Neural cell (in vitro differentiated cells): ENCODE data around the gene AMPH. TPM values are rescaled to one million over a fixed set of nuclear protein-coding genes. Genes with fewer than 3 reads are reported as not detected.

Experiments used
- H2AFZ ChIP-seq: fragments of 200-600, 300-800 bp; sonication (generic), shearing (Covaris generic); 2 replicates; pipeline ENCODE4 v1.6.0; 2014; ENCODE audit warnings: low read depth, mild to moderate bottlenecking, antibody characterized with exemption, low read length, moderate library complexity
- H3F3A ChIP-seq: fragments of 200-600 bp; shearing (Covaris generic); 2 replicates; pipeline ENCODE4 v1.6.1; 2016; ENCODE audit warnings: mild to moderate bottlenecking, moderate library complexity, mixed read lengths, antibody characterized with exemption, low read length; ENCODE audit not compliant: insufficient read depth, poor library complexity, severe bottlenecking
- H3K27ac ChIP-seq: fragments of 200-600, 300-800 bp; sonication (generic), shearing (Covaris generic); 2 replicates; pipeline ENCODE4 v1.5.1; 2014; ENCODE audit warnings: mild to moderate bottlenecking, low read length, moderate library complexity
- H3K27me3 ChIP-seq: fragments of 300-800, 200-600 bp; sonication (generic), shearing (Covaris generic); 2 replicates; pipeline ENCODE4 v1.6.0; 2014; ENCODE audit warnings: mild to moderate bottlenecking, low read depth, low read length, moderate library complexity; ENCODE audit not compliant: insufficient read depth
- H3K36me3 ChIP-seq: fragments of 300-800, 200-600 bp; sonication (generic), shearing (Covaris generic); 2 replicates; pipeline ENCODE4 v1.5.1; 2014; ENCODE audit warnings: mild to moderate bottlenecking, antibody characterized with exemption, low read length, moderate library complexity; ENCODE audit not compliant: insufficient read depth
- H3K4me2 ChIP-seq: fragments of 300-800, 200-600 bp; sonication (generic), shearing (Covaris generic); 2 replicates; pipeline ENCODE4 v1.6.0; 2014; ENCODE audit warnings: mild to moderate bottlenecking, low read length
- H3K4me3 ChIP-seq: fragments of 300-800, 200-600 bp; sonication (generic), shearing (Covaris generic); 2 replicates; pipeline ENCODE4 v1.5.1; 2014; ENCODE audit warnings: mild to moderate bottlenecking, low read length, moderate library complexity
- H3K79me2 ChIP-seq: fragments of 200-600 bp; shearing (Covaris generic); replicated peaks from 2 replicates; pipeline ENCODE4 v1.6.0; 2014; ENCODE audit warnings: mild to moderate bottlenecking, low read length, moderate library complexity; ENCODE audit not compliant: insufficient read depth
- H3K9ac ChIP-seq: fragments of 300-800, 200-600 bp; sonication (generic), shearing (Covaris generic); 2 replicates; pipeline ENCODE4 v1.6.1; 2016; ENCODE audit warnings: mild to moderate bottlenecking, low read length, mixed read lengths
- H3K9me2 ChIP-seq: fragments of 200-600 bp; shearing (Covaris generic); 2 replicates; pipeline ENCODE4 v1.6.1; 2016; ENCODE audit warnings: mild to moderate bottlenecking, low read length, mixed read lengths; ENCODE audit not compliant: insufficient read depth
- H3K9me3 ChIP-seq: fragments of 200-600, 300-800 bp; sonication (generic), shearing (Covaris generic); 2 replicates; pipeline ENCODE4 v1.6.1; 2016; ENCODE audit warnings: mild to moderate bottlenecking, mixed run types, low read length, moderate library complexity, mixed read lengths
- H4K20me1 ChIP-seq: fragments of 200-600 bp; shearing (Covaris generic); 2 replicates; pipeline ENCODE4 v1.6.1; 2016; ENCODE audit warnings: mild to moderate bottlenecking, mixed run types; ENCODE audit not compliant: insufficient read depth
- CTCF ChIP-seq: fragments of 450-650 bp; IDR thresholded peaks from 2 replicates; pipeline ENCODE4 v1.5.1; 2014; ENCODE audit warnings: antibody characterized with exemption, mild to moderate bottlenecking, moderate library complexity; ENCODE audit not compliant: poor library complexity, severe bottlenecking
- EP300 ChIP-seq: fragments of 450-650 bp; conservative IDR thresholded peaks from 2 replicates; pipeline ENCODE4 v1.6.1; 2014; ENCODE audit warnings: antibody characterized with exemption, mild to moderate bottlenecking, moderate library complexity; ENCODE audit not compliant: poor library complexity, severe bottlenecking
- EZH2 ChIP-seq: fragments of 200-600, 300-800 bp; shearing (Covaris generic), sonication (generic); IDR thresholded peaks from 2 replicates; pipeline ENCODE4 v1.6.1; 2014; ENCODE audit warnings: antibody characterized with exemption, low read length, borderline replicate concordance, mild to moderate bottlenecking; ENCODE audit not compliant: insufficient read depth, poor library complexity, severe bottlenecking
- MXI1 ChIP-seq: fragments of 450-650 bp; conservative IDR thresholded peaks from 2 replicates; pipeline ENCODE4 v1.6.1; 2014; ENCODE audit warnings: antibody characterized with exemption, mild to moderate bottlenecking; ENCODE audit not compliant: poor library complexity, severe bottlenecking
- POLR2AphosphoS5 ChIP-seq: IDR thresholded peaks from 2 replicates; pipeline ENCODE4 v1.6.1; 2012
- RAD21 ChIP-seq: fragments of 450-650 bp; conservative IDR thresholded peaks from 2 replicates; pipeline ENCODE4 v1.6.1; 2014; ENCODE audit warnings: antibody characterized with exemption, mild to moderate bottlenecking, moderate library complexity
- REST ChIP-seq: IDR thresholded peaks from 2 replicates; pipeline ENCODE4 v1.6.1; 2012; ENCODE audit warnings: borderline replicate concordance
- SMC3 ChIP-seq: fragments of 450-650 bp; conservative IDR thresholded peaks from 2 replicates; pipeline ENCODE4 v1.6.1; 2014; ENCODE audit warnings: antibody characterized with exemption, mild to moderate bottlenecking, moderate library complexity; ENCODE audit not compliant: poor library complexity
- TAF1 ChIP-seq: IDR thresholded peaks from 2 replicates; pipeline ENCODE4 v1.6.1; 2012; ENCODE audit warnings: low read depth
- polyA plus RNA-seq: library from polyadenylated mRNA; depleted of rRNA; stranded (reverse); fragments of >200 nt; gene quantifications from 2 replicates; pipeline ENCODE4 v1.2.3, GENCODE V29; 2014

Gene AMPH
- polyA plus RNA-seq, 1 donor from 2014 or later: 33.7 TPM

- H3K79me2 ChIP-seq: no peaks in the 10 kb centered on the region
- H3F3A ChIP-seq: no peaks in the 10 kb centered on the region
- H3K9me3 ChIP-seq: no peaks in the 10 kb centered on the region
- H3K4me2 ChIP-seq: no peak overlapping the region
- TF ChIP-seq REST (no peak), EP300 (no peak), CTCF (no peak), POLR2AphosphoS5 (no peak), RAD21 (no peak), TAF1 (no peak), SMC3 (no peak), MXI1 (no peak), EZH2 (no peak)
- no peak overlapping the region for H2AFZ ChIP-seq
- H3K9ac ChIP-seq: no peak overlapping the region
- no peaks in the 10 kb centered on the region for H3K27me3 ChIP-seq
- no peak overlapping the region for H3K27ac ChIP-seq
- no peaks in the 10 kb centered on the region for H3K36me3 ChIP-seq
- no peaks in the 10 kb centered on the region for H3K9me2 ChIP-seq
- no peak overlapping the region for H3K4me3 ChIP-seq
- H4K20me1 ChIP-seq: no peaks in the 10 kb centered on the region
These were observed 82.6 kb downstream of the AMPH start for GRCh38 chr7:38548605-38549004.

- Histone ChIP-seq H3K27me3 (no peaks in the 10 kb centered on the region), H3K9ac (no peak overlapping the region), H3K79me2 (no peaks in the 10 kb centered on the region), H3K9me3 (no peaks in the 10 kb centered on the region), H2AFZ (no peak overlapping the region), H3K36me3 (no peaks in the 10 kb centered on the region), H4K20me1 (no peaks in the 10 kb centered on the region), H3K27ac (no peak overlapping the region), H3F3A (no peaks in the 10 kb centered on the region), H3K4me2 (no peak overlapping the region), H3K4me3 (no peak overlapping the region), H3K9me2 (no peaks in the 10 kb centered on the region)
- TF ChIP-seq MXI1 (no peak), CTCF (no peak)
These were observed 84.4 kb downstream of the AMPH start for GRCh38 chr7:38546763-38547162.
